Right kidney (tissue), 1 donor: ENCODE measurements around the gene RIF1.

Experiments used
- DNase-seq: peaks from one replicate; pipeline ENCODE4 v3.0.0-alpha.2; 2016

RIF1 gene

GRCh38 chr2:151520976-151521375 lies 111.3 kb downstream of the RIF1 start:
- no peak for DNase-seq

DNA sequence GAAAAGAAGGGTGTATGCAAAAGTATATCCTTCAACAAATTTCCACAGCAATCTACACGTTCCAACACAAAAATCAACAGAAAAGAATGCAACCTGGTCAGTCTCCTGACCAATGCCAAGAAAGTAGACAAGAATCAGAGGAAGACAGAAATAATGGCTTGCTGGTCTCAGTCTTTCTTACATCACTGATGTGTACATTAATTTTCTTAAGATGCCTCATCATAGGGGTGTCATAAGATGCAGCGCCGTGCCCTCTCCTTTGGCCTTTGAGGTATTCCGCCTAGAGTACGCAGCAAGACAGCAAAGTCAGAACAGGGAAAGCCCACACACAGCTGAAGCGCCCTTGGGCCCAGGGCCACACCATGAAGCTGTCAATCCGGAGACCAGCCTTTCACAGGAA lies 112.9 kb downstream of the RIF1 start:
- no peak for DNase-seq

- no peak for DNase-seq
Observed at GRCh38 chr2:151523850-151524249, 114.1 kb downstream of the RIF1 start.

- no peak for DNase-seq
Observed at GRCh38 chr2:151525821-151526373, 116.2 kb downstream of the RIF1 start.

DNA sequence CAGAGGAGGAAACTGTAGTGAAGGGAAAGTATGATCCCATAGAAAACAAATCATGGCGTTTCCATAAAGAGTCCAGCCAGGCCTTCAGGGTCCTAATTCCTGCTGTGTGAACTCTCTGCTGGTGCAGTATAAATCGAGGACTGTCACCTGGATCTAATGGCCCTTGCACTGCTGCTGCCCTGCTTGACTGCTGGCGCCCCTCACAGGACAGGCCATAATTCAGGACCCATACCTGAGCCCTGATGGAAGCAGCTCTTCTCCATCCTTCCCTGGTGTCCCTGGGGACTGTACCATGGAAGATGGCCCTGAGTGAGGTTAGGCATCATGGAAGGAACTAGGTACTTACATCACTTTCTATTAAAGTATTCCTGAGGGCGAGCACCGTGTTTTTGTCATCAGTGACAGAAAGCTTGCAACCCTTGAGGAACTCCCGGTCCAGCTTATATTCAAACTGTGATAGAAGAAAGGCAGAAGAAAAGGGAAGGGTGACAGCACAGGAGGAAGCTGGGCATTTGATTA lies 116.9 kb downstream of the RIF1 start:
- no peak for DNase-seq
